Measurements from ENCODE around the gene KIAA1958. TPM values are rescaled to one million over a fixed set of nuclear protein-coding genes. Genes with fewer than 3 reads are reported as not detected.

The KIAA1958 gene
- total RNA-seq, 6 experiments from 2014 or later, result 3.5 to 9.7 (median 4.5) TPM

- Mint-ChIP-seq H3K4me3 (peak overlapping the region; percentile 68), H3K4me1 (ENCODE audit: low read depth) (peaks cover 22% of the 10 kb centered on the region), H3K36me3 (ENCODE audit: low read depth) (no peaks in the 10 kb centered on the region), H3K27me3 (ENCODE audit: insufficient read depth) (no peaks in the 10 kb centered on the region), H3K9me3 (no peaks in the 10 kb centered on the region), H3K27ac (peak overlapping the region; percentile 74)
- TF ChIP-seq, protein P1, sequence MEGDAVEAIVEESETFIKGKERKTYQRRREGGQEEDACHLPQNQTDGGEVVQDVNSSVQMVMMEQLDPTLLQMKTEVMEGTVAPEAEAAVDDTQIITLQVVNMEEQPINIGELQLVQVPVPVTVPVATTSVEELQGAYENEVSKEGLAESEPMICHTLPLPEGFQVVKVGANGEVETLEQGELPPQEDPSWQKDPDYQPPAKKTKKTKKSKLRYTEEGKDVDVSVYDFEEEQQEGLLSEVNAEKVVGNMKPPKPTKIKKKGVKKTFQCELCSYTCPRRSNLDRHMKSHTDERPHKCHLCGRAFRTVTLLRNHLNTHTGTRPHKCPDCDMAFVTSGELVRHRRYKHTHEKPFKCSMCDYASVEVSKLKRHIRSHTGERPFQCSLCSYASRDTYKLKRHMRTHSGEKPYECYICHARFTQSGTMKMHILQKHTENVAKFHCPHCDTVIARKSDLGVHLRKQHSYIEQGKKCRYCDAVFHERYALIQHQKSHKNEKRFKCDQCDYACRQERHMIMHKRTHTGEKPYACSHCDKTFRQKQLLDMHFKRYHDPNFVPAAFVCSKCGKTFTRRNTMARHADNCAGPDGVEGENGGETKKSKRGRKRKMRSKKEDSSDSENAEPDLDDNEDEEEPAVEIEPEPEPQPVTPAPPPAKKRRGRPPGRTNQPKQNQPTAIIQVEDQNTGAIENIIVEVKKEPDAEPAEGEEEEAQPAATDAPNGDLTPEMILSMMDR (IDR thresholded peaks at IDR 0.05), result no peak
- peak; percentile 58 for DNase-seq
Measured at GRCh38 chr9:112447283-112447761, 39.3 kb upstream of the KIAA1958 start.

DNA sequence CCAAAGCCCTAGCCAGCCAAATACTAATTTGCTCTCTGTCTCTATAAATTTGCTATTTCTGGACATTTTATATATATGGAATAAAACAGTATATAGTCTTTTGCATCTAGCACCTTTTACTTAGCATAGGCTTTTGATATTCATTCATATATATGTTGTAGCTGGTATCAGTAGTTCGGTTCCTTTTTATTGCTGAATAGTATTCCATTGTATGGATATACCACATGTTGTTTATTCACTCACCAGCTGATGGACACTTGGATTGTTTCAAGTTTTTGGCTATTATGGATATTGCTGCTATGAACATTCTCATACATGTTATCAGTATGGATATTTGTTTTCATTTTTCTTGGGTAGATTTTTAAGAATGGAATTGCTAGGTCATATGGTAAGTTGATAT is 23.8 kb upstream of the KIAA1958 start:
- no peak for DNase-seq
- TF ChIP-seq, protein P1 (IDR thresholded peaks at IDR 0.05), result no peak
- no peak overlapping the region for H3K27ac Mint-ChIP-seq
- H3K9me3 Mint-ChIP-seq, result no peaks in the 10 kb centered on the region
- H3K27me3 Mint-ChIP-seq (ENCODE audit: insufficient read depth), result no peaks in the 10 kb centered on the region
- no peak overlapping the region for H3K4me3 Mint-ChIP-seq
- peaks cover 13% of the 10 kb centered on the region for H3K36me3 Mint-ChIP-seq (ENCODE audit: low read depth)
- H3K4me1 Mint-ChIP-seq (ENCODE audit: low read depth), result no peaks in the 10 kb centered on the region

GRCh38 chr9:112465352-112465751 is 21.3 kb upstream of the KIAA1958 start:
- TF ChIP-seq, protein P1 (IDR thresholded peaks at IDR 0.05), result no peak
- no peak for DNase-seq
- Mint-ChIP-seq H3K27ac (no peak overlapping the region), H3K36me3 (ENCODE audit: low read depth) (peaks cover 5% of the 10 kb centered on the region), H3K27me3 (ENCODE audit: insufficient read depth) (no peaks in the 10 kb centered on the region), H3K9me3 (no peaks in the 10 kb centered on the region), H3K4me3 (no peak overlapping the region), H3K4me1 (ENCODE audit: low read depth) (no peaks in the 10 kb centered on the region)

- H3K9me3 Mint-ChIP-seq, result no peaks in the 10 kb centered on the region; the same call in 1 of the 2 replicates
- DNase-seq, result no peak
- peaks cover 35% of the 10 kb centered on the region for H3K36me3 Mint-ChIP-seq (ENCODE audit: low read depth)
- H3K4me3 Mint-ChIP-seq, result no peak overlapping the region
- H3K27me3 Mint-ChIP-seq (ENCODE audit: insufficient read depth), result no peaks in the 10 kb centered on the region
- TF ChIP-seq, protein P1 (IDR thresholded peaks at IDR 0.05), result no peak
- no peak overlapping the region for H3K27ac Mint-ChIP-seq
- no peaks in the 10 kb centered on the region for H3K4me1 Mint-ChIP-seq (ENCODE audit: low read depth)
Measured at GRCh38 chr9:112472996-112473395, 13.6 kb upstream of the KIAA1958 start.

DNA sequence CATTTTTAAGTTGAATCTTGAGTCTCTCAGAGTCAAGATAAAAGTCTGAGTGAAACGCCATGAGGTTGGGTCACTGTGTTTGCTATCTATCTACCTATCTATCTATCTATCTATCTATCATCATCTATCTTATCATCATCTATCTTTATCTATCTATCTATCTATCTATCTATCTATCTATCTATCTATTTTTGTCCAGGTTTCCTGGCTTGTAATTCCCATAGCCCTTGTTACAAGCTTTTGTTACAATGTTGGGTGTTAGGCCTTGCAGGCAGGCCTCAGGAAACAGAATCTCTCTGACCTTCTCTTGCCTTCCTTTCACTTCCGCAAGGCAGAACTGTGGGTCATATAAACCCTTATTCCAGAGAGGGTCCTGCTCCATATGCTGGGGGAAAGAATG is 12.6 kb upstream of the KIAA1958 start:
- DNase-seq, result no peak
- Mint-ChIP-seq H3K36me3 (ENCODE audit: low read depth) (peaks cover 39% of the 10 kb centered on the region), H3K4me3 (no peak overlapping the region), H3K27me3 (ENCODE audit: insufficient read depth) (no peaks in the 10 kb centered on the region), H3K9me3 (no peaks in the 10 kb centered on the region; the same call in 1 of the 2 replicates), H3K4me1 (ENCODE audit: low read depth) (no peaks in the 10 kb centered on the region), H3K27ac (no peak overlapping the region)
- TF ChIP-seq, protein P1 (IDR thresholded peaks at IDR 0.05), result no peak

DNA sequence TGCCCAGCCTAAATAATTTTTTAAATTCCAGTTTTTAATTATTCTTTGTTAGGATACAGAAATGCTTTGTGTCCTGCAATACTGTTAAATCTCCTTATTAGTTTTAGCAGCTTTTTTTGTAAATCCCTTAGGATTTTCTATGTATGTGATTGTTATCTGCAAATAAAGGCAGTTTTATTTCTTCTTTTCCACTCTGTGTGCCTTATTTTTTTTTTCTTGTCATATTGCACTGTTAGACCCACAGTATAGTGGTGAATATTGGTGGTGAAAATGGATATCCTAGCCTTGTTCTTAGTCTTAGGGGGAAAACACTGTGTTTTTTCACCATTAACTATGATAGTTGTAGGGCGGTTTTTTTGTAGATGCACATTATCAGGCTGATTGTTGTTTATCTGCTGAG is 11.3 kb upstream of the KIAA1958 start:
- peaks cover 39% of the 10 kb centered on the region for H3K36me3 Mint-ChIP-seq (ENCODE audit: low read depth)
- TF ChIP-seq, protein P1 (IDR thresholded peaks at IDR 0.05), result no peak
- no peaks in the 10 kb centered on the region; the same call in 1 of the 2 replicates for H3K9me3 Mint-ChIP-seq
- no peak overlapping the region for H3K27ac Mint-ChIP-seq
- H3K4me3 Mint-ChIP-seq, result no peak overlapping the region
- no peaks in the 10 kb centered on the region for H3K27me3 Mint-ChIP-seq (ENCODE audit: insufficient read depth)
- no peaks in the 10 kb centered on the region for H3K4me1 Mint-ChIP-seq (ENCODE audit: low read depth)
- DNase-seq, result no peak

All from HFFc6 (cell line).